Left colon (tissue), 2 donors: Measurements from ENCODE around the gene YIPF3. TPM values are rescaled to one million over a fixed set of nuclear protein-coding genes. Genes with fewer than 3 reads are reported as not detected.
A peak's percentile ranks its signal among the peaks of the same experiment; 100 is the strongest.
"Not testable (repeated sequence)": the region's sequence is repeated elsewhere in the genome, so short reads cannot be mapped to it uniquely, and the experiment has no call there.

ENCODE experiments used
- ATAC-seq: fragments of 200-7000 bp; cut with Tn5 transposase; one replicate; pipeline ENCODE4 v1.9.1; 2020; ENCODE audit warnings: mild to moderate bottlenecking, moderate library complexity
- DNase-seq, 2 donors: peaks; one replicate each; pipeline ENCODE4 v3.0.0-alpha.2; 2020
- intact Hi-C, 2 donors: fragments of 100-400 bp; cut with DNase I in 1 of 2; cut with micrococcal nuclease in 1 of 2; formaldehyde crosslinking; loops; one replicate each; pipeline versions ENCODE4 v1.11.2 to v1.14.0; 2022; cut with DNase I, micrococcal nuclease
- long read RNA-seq: library from polyadenylated mRNA; unstranded; transcript quantifications from one replicate; pipeline ENCODE4 v2.0.0, GENCODE V29; 2021
- total RNA-seq, 2 donors: library from RNA; stranded (reverse); fragmentation: NEBNext Ultra II Directional; extraction: Animal tissue kit (Norgen Biotek cat#: 25700); gene quantifications; one replicate each; pipeline ENCODE4 v1.2.1, GENCODE V29; 2021
- donor health status: DM: no; HTN: no; CAD: no.
- donor health status: DM: yes; HTN: yes; CAD: no.

The YIPF3 gene
- 100 to 1,000 TPM; 113 to 134 TPM for total RNA-seq
- long read RNA-seq, transcript YIPF3-202 (9 exons, 1,576 nt), result major isoform, 86 of 98 reads
- long read RNA-seq, partial matches to known transcripts, result 5 of 98 reads
- long read RNA-seq, other reads (novel, unspliced or antisense), result 6 of 98 reads

GRCh38 chr6:43516697-43517504 lies at the start of gene YIPF3, which contains the start of gene POLR1C:
TSS of gene YIPF3 (minus strand) at chr6:43516926. CDS start at chr6:43516807, 119 bp downstream.
TSS of gene POLR1C (plus strand) at chr6:43517089. CDS start at chr6:43517110, 21 bp downstream.
- intact Hi-C loops, result no loop called here
- ATAC-seq (peak; percentile 94), DNase-seq (peak; percentile 97 to 99)

- intact Hi-C loops, result no loop called here
- DNase-seq (no peak), ATAC-seq (no peak)
Measured at GRCh38 chr6:43559328-43559727, 42.6 kb upstream of the YIPF3 start.

- intact Hi-C loops, DNase-seq, ATAC-seq: not testable (repeated sequence)
Measured at GRCh38 chr6:43557620-43558019, 40.9 kb upstream of the YIPF3 start.

GRCh38 chr6:43547222-43547621 lies 30.5 kb upstream of the YIPF3 start:
- DNase-seq, result no peak
- intact Hi-C loops, result no loop called here
- no peak for ATAC-seq

- DNase-seq, result no peak
- no peak for ATAC-seq
- intact Hi-C loops, result no loop called here
Measured at GRCh38 chr6:43544461-43544860, 27.7 kb upstream of the YIPF3 start.

GRCh38 chr6:43541774-43542471 lies 25.2 kb upstream of the YIPF3 start:
- intact Hi-C loops, result no loop called here
- DNase-seq (no peak), ATAC-seq (no peak)

GRCh38 chr6:43540507-43540906 lies 23.8 kb upstream of the YIPF3 start:
- intact Hi-C loops, result no loop called here
- DNase-seq, result no peak
- no peak for ATAC-seq

- intact Hi-C loops, ATAC-seq, DNase-seq: not testable (repeated sequence)
Measured at GRCh38 chr6:43539409-43539808, 22.7 kb upstream of the YIPF3 start.

GRCh38 chr6:43538986-43539385 lies 22.3 kb upstream of the YIPF3 start:
- DNase-seq, intact Hi-C loops, ATAC-seq: not testable (repeated sequence)

GRCh38 chr6:43532201-43532600 lies 15.5 kb upstream of the YIPF3 start:
- intact Hi-C loops, result no loop called here
- ATAC-seq (no peak), DNase-seq (no peak)

- no peak for DNase-seq
- intact Hi-C loops, result no loop called here
- ATAC-seq, result peak; percentile 17
Measured at GRCh38 chr6:43524483-43524961, 7.8 kb upstream of the YIPF3 start.

- intact Hi-C loops, result no loop called here
- ATAC-seq (no peak), DNase-seq (no peak)
Measured at GRCh38 chr6:43523284-43523683, 6.6 kb upstream of the YIPF3 start.

GRCh38 chr6:43522547-43523261 lies 6.0 kb upstream of the YIPF3 start:
- intact Hi-C loops, result no loop called here
- ATAC-seq, result no peak
- no peak for DNase-seq

GRCh38 chr6:43521836-43522235 lies 5.1 kb upstream of the YIPF3 start:
- intact Hi-C loops, result no loop called here

GRCh38 chr6:43520097-43520496 lies 3.4 kb upstream of the YIPF3 start:
- DNase-seq (no peak), ATAC-seq (no peak)
- intact Hi-C loops, result no loop called here

More at GRCh38 chr6:43521836-43522235, 5.1 kb upstream of the YIPF3 start:
- ATAC-seq, result no peak
- no peak for DNase-seq

- DNase-seq (no peak), ATAC-seq (peak; percentile 8)
- intact Hi-C loops, result no loop called here
Measured at GRCh38 chr6:43517505-43518357, 1.0 kb upstream of the YIPF3 start.

- intact Hi-C loops, result no loop called here
- DNase-seq, result no peak
- peak; percentile 23 for ATAC-seq
Measured at GRCh38 chr6:43516367-43516696, 394 bp downstream of the YIPF3 start.

GRCh38 chr6:43515808-43516207 lies 918 bp downstream of the YIPF3 start:
- DNase-seq (no peak), ATAC-seq (no peak)
- intact Hi-C loops, result no loop called here
